ENCODE data around the gene NME7. TPM values are rescaled to one million over a fixed set of nuclear protein-coding genes. Genes with fewer than 3 reads are reported as not detected.

Gene NME7
- total and polyA plus RNA-seq, 3 experiments from 2014 or later: 21.7 to 28.3 (median 25.3) TPM

GRCh38 chr1:169309178-169310166 is 58.1 kb downstream of the NME7 start:
- ChIA-PET POLR2A (no interaction called here), CTCF (no interaction called here)
- Histone ChIP-seq H3K4me3 (ENCODE audit: low read length) (peak overlapping the region; percentile 37), H3K9me3 (ENCODE audit: low read length) (no peaks in the 10 kb centered on the region), H3K4me1 (ENCODE audit: insufficient read depth, low read length) (peaks cover 3% of the 10 kb centered on the region), H3K27me3 (ENCODE audit: insufficient read depth, low read length, poor library complexity, severe bottlenecking) (no peaks in the 10 kb centered on the region), H3K36me3 (ENCODE audit: insufficient read depth, low read length) (no peaks in the 10 kb centered on the region), H3K27ac (ENCODE audit: low read depth, low read length) (peak overlapping the region; percentile 45)
- Mint-ChIP-seq H3K27ac (peak overlapping the region in 6 of 8 donors; percentile 3 to 69 (median 50)), H3K9me3 (no peaks in the 10 kb centered on the region), H3K4me3 (peak overlapping the region; percentile 34 to 84 (median 76)), H3K4me1 (peaks cover 13 to 18% (median 17%) of the 10 kb centered on the region in 3 donors), H3K27me3 (no peaks in the 10 kb centered on the region), H3K36me3 (peaks cover 14 to 31% (median 29%) of the 10 kb centered on the region in 3 donors)
- peak in 2 of 5 donors; percentile 0 to 1 for DNase-seq

DNA sequence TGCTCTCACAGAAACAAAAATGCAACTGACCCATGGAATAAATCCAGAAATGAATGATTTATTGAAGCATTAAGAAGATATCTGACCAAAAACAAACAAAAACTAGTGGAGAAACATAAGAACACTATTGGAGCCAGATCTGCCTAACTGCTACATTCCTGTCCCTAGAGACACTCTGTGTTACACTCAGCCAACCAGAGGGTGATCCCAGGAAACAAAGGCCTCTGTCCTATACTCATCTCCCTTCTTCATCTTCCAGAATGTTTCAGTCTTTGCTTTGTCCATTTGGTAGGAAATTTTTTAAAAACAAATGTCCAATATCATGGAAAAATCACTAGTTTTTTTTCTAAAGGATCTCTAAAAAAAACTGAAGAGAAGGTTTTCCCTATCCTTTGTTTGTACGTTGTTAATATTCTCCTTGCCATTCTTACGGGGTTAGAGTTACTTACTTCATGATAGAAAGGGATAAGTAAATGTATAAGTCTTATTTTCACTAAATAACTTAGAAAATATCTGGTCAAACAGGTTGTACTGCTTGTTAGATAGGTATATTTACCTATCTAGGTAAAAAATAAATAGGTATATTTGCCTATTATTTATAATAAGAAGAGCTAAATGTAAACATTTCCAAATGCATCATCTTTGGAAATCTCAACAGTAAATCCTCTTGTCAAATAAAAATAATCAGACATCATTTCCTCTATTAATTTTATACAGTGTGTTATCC is 59.1 kb downstream of the NME7 start:
- H3K4me1 Mint-ChIP-seq: peaks cover 13 to 18% (median 17%) of the 10 kb centered on the region in 3 donors
- Histone ChIP-seq H3K27ac (ENCODE audit: low read depth, low read length) (no peak overlapping the region), H3K4me3 (ENCODE audit: low read length) (no peak overlapping the region), H3K27me3 (ENCODE audit: insufficient read depth, low read length, poor library complexity, severe bottlenecking) (no peaks in the 10 kb centered on the region), H3K4me1 (ENCODE audit: insufficient read depth, low read length) (peaks cover 3% of the 10 kb centered on the region), H3K36me3 (ENCODE audit: insufficient read depth, low read length) (no peaks in the 10 kb centered on the region), H3K9me3 (ENCODE audit: low read length) (no peaks in the 10 kb centered on the region)
- ChIA-PET POLR2A (no interaction called here), CTCF (no interaction called here)
- peaks cover 14 to 31% (median 29%) of the 10 kb centered on the region in 3 donors for H3K36me3 Mint-ChIP-seq
- no peak overlapping the region for H3K27ac Mint-ChIP-seq
- no peaks in the 10 kb centered on the region for H3K27me3 Mint-ChIP-seq
- H3K4me3 Mint-ChIP-seq: peak overlapping the region in 1 of 7 donors; percentile 16
- no peaks in the 10 kb centered on the region for H3K9me3 Mint-ChIP-seq
- DNase-seq: no peak

DNA sequence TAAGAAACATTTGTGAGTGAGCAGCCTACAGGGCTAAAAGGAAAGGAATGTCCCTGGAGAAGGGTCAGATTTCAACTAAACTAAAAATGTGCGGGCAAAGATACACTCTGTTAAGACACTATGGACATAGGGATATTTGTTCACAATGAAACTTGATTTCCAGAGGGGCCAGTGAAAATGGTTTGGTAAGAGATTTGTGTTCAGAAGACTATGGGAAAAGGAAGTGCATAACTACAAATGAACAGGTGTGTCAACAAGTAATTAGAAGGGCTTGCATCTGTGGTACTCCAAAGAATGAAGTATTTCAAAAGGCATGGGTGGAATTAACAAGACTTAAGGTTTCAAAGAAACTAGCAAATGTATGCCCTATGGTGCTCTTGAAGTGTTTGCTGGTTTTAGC is 60.4 kb downstream of the NME7 start:
- Mint-ChIP-seq H3K36me3 (peaks cover 18 to 37% (median 31%) of the 10 kb centered on the region in 3 donors), H3K4me3 (no peak overlapping the region), H3K27ac (no peak overlapping the region), H3K9me3 (no peaks in the 10 kb centered on the region), H3K27me3 (no peaks in the 10 kb centered on the region), H3K4me1 (peaks cover 9 to 13% (median 13%) of the 10 kb centered on the region in 3 donors)
- ChIA-PET CTCF (no interaction called here), POLR2A (no interaction called here)
- H3K27me3 ChIP-seq (ENCODE audit: insufficient read depth, low read length, poor library complexity, severe bottlenecking): no peaks in the 10 kb centered on the region
- no peaks in the 10 kb centered on the region for H3K9me3 ChIP-seq (ENCODE audit: low read length)
- H3K27ac ChIP-seq (ENCODE audit: low read depth, low read length): no peak overlapping the region
- H3K36me3 ChIP-seq (ENCODE audit: insufficient read depth, low read length): no peaks in the 10 kb centered on the region
- H3K4me1 ChIP-seq (ENCODE audit: insufficient read depth, low read length): no peaks in the 10 kb centered on the region
- DNase-seq: no peak
- H3K4me3 ChIP-seq (ENCODE audit: low read length): no peak overlapping the region

- Mint-ChIP-seq H3K36me3 (peaks cover 27 to 45% (median 39%) of the 10 kb centered on the region in 3 donors), H3K27me3 (no peaks in the 10 kb centered on the region), H3K27ac (no peak overlapping the region), H3K4me3 (no peak overlapping the region), H3K9me3 (no peaks in the 10 kb centered on the region), H3K4me1 (peaks cover 7 to 9% (median 9%) of the 10 kb centered on the region in 3 donors)
- DNase-seq: no peak
- no peaks in the 10 kb centered on the region for H3K9me3 ChIP-seq (ENCODE audit: low read length)
- no peak overlapping the region for H3K4me3 ChIP-seq (ENCODE audit: low read length)
- H3K27ac ChIP-seq (ENCODE audit: low read depth, low read length): no peak overlapping the region
- H3K4me1 ChIP-seq (ENCODE audit: insufficient read depth, low read length): no peaks in the 10 kb centered on the region
- H3K27me3 ChIP-seq (ENCODE audit: insufficient read depth, low read length, poor library complexity, severe bottlenecking): no peaks in the 10 kb centered on the region
- POLR2A ChIA-PET: no interaction called here
- H3K36me3 ChIP-seq (ENCODE audit: insufficient read depth, low read length): no peaks in the 10 kb centered on the region
- CTCF ChIA-PET: no interaction called here
Observed at GRCh38 chr1:169305948-169306347, 61.6 kb downstream of the NME7 start.

- POLR2A ChIA-PET: no interaction called here
- Histone ChIP-seq H3K4me1 (ENCODE audit: insufficient read depth, low read length) (no peaks in the 10 kb centered on the region), H3K36me3 (ENCODE audit: insufficient read depth, low read length) (no peaks in the 10 kb centered on the region), H3K4me3 (ENCODE audit: low read length) (no peak overlapping the region), H3K27me3 (ENCODE audit: insufficient read depth, low read length, poor library complexity, severe bottlenecking) (no peaks in the 10 kb centered on the region), H3K27ac (ENCODE audit: low read depth, low read length) (no peak overlapping the region), H3K9me3 (ENCODE audit: low read length) (no peaks in the 10 kb centered on the region)
- Mint-ChIP-seq H3K4me3 (no peak overlapping the region), H3K9me3 (no peaks in the 10 kb centered on the region), H3K27ac (no peak overlapping the region), H3K36me3 (peaks cover 27 to 50% (median 39%) of the 10 kb centered on the region in 3 donors), H3K4me1 (peaks cover 7 to 9% (median 9%) of the 10 kb centered on the region in 3 donors), H3K27me3 (no peaks in the 10 kb centered on the region)
- no peak for DNase-seq
- CTCF ChIA-PET: no interaction called here
Observed at GRCh38 chr1:169305356-169305755, 62.2 kb downstream of the NME7 start.

- H3K27me3 Mint-ChIP-seq: no peaks in the 10 kb centered on the region
- no peak overlapping the region for H3K4me3 ChIP-seq (ENCODE audit: low read length)
- H3K4me1 Mint-ChIP-seq: no peaks in the 10 kb centered on the region
- ChIA-PET POLR2A (no interaction called here), CTCF (no interaction called here)
- H3K4me3 Mint-ChIP-seq: no peak overlapping the region
- H3K4me1 ChIP-seq (ENCODE audit: insufficient read depth, low read length): no peaks in the 10 kb centered on the region
- H3K9me3 ChIP-seq (ENCODE audit: low read length): no peaks in the 10 kb centered on the region
- no peak overlapping the region for H3K27ac Mint-ChIP-seq
- H3K27me3 ChIP-seq (ENCODE audit: insufficient read depth, low read length, poor library complexity, severe bottlenecking): no peaks in the 10 kb centered on the region
- no peak overlapping the region for H3K27ac ChIP-seq (ENCODE audit: low read depth, low read length)
- peaks cover 29 to 51% (median 37%) of the 10 kb centered on the region in 3 donors for H3K36me3 Mint-ChIP-seq
- no peaks in the 10 kb centered on the region for H3K36me3 ChIP-seq (ENCODE audit: insufficient read depth, low read length)
- no peaks in the 10 kb centered on the region for H3K9me3 Mint-ChIP-seq
- no peak for DNase-seq
Observed at GRCh38 chr1:169300854-169301253, 66.7 kb downstream of the NME7 start.

DNA sequence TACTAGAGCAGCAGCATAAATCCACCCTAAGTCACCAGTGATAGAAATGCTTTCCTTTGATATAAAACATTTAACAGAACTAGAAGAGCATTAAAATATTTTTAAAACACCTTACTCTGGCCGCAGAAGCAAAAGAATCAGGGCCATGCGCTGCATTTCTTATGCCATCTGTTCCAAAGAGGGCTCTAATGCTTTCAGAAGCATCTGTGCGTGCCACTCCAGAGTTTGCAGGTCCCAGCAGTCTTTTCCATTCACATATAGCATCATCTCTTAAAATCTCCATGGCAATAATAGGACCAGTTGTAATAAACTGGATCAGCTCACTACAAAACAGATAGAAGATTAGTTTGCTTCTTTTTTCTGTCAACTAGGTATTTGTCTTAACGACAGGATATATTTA is 69.2 kb downstream of the NME7 start:
- no peak for DNase-seq
- no peak overlapping the region for H3K4me3 Mint-ChIP-seq
- no peaks in the 10 kb centered on the region for H3K27me3 Mint-ChIP-seq
- H3K9me3 Mint-ChIP-seq: no peaks in the 10 kb centered on the region
- POLR2A ChIA-PET: no interaction called here
- Histone ChIP-seq H3K4me1 (ENCODE audit: insufficient read depth, low read length) (no peaks in the 10 kb centered on the region), H3K9me3 (ENCODE audit: low read length) (no peaks in the 10 kb centered on the region), H3K4me3 (ENCODE audit: low read length) (no peak overlapping the region), H3K27me3 (ENCODE audit: insufficient read depth, low read length, poor library complexity, severe bottlenecking) (no peaks in the 10 kb centered on the region), H3K27ac (ENCODE audit: low read depth, low read length) (no peak overlapping the region), H3K36me3 (ENCODE audit: insufficient read depth, low read length) (no peaks in the 10 kb centered on the region)
- peaks cover 32 to 43% (median 33%) of the 10 kb centered on the region in 3 donors for H3K36me3 Mint-ChIP-seq
- H3K27ac Mint-ChIP-seq: no peak overlapping the region
- CTCF ChIA-PET: no interaction called here
- no peaks in the 10 kb centered on the region for H3K4me1 Mint-ChIP-seq

GRCh38 chr1:169295846-169296245 is 71.8 kb downstream of the NME7 start:
- no peaks in the 10 kb centered on the region for H3K4me1 ChIP-seq (ENCODE audit: insufficient read depth, low read length)
- DNase-seq: no peak
- H3K9me3 Mint-ChIP-seq: no peaks in the 10 kb centered on the region
- no peaks in the 10 kb centered on the region for H3K27me3 Mint-ChIP-seq
- no peaks in the 10 kb centered on the region for H3K9me3 ChIP-seq (ENCODE audit: low read length)
- no peaks in the 10 kb centered on the region for H3K4me1 Mint-ChIP-seq
- H3K27me3 ChIP-seq (ENCODE audit: insufficient read depth, low read length, poor library complexity, severe bottlenecking): no peaks in the 10 kb centered on the region
- H3K4me3 Mint-ChIP-seq: no peak overlapping the region
- POLR2A ChIA-PET: no interaction called here
- CTCF ChIA-PET: no interaction called here
- H3K4me3 ChIP-seq (ENCODE audit: low read length): no peak overlapping the region
- H3K27ac ChIP-seq (ENCODE audit: low read depth, low read length): no peak overlapping the region
- H3K36me3 ChIP-seq (ENCODE audit: insufficient read depth, low read length): no peaks in the 10 kb centered on the region
- peaks cover 22 to 37% (median 35%) of the 10 kb centered on the region in 3 donors for H3K36me3 Mint-ChIP-seq
- H3K27ac Mint-ChIP-seq: no peak overlapping the region

Data from CD8-positive, alpha-beta memory T cell (primary cell).